ENCODE data around the gene NMNAT3. TPM values are rescaled to one million over a fixed set of nuclear protein-coding genes. Genes with fewer than 3 reads are reported as not detected.

NMNAT3 gene
- total RNA-seq, 1 donor from 2014 or later: 1.5 TPM

DNA sequence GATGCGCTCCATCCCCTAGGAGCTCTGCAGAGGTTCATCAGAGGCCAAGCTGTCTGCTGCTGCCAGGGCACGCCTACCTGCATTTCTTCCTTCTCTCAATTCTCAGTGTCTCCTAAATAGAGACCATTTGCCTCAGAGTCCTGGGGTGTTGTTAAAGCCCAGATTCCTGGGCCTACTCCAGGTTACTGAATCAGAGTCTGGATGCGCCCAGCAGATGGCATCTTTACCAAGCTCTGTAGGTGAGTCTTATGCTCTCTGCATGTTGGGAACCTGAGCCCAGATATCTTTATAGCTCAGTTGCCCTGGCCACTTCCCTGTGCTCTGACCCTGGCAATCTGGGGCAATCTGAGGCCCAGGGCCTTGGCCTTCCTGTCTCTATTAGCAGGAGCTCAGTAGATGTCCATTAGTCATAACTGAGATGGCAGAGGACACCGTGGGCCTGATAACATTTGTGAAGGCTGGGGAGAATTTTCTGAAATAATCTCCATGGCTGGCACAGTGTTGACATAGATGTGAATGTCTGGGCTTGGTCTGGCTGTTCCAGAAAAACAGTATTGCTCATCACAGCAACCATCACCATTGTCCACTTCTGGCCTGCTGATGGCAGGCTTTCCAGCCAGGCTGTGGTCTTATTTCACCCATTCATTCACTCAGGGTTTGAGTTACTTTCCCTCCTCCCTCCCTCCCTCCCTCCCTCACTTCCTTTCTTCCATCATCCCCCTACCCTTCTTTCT lies 125.0 kb downstream of the NMNAT3 start:
- ATAC-seq (peak; percentile 15), DNase-seq (ENCODE audit: low spot score) (no peak)

DNA sequence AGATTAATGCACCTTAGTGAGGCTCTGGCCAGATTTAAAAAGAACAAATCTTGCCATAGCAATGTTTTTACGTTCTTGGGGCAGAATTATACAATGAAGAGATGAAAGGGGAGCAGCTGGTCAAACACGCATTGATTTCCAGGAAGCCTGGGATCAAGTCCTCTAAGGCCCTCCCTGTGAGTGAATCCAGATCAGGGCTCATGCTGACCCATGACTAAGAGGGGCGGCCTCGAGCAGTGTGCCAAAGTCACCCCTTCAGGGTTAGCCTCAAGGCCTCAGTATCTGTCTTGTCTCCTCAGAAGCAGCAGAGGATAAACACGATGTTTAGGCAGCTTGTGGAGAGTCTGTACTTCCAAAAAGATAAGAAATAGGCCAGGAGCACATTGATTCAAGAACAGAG lies 129.0 kb downstream of the NMNAT3 start:
- ATAC-seq: peak; percentile 64
- no peak for DNase-seq (ENCODE audit: low spot score)

DNA sequence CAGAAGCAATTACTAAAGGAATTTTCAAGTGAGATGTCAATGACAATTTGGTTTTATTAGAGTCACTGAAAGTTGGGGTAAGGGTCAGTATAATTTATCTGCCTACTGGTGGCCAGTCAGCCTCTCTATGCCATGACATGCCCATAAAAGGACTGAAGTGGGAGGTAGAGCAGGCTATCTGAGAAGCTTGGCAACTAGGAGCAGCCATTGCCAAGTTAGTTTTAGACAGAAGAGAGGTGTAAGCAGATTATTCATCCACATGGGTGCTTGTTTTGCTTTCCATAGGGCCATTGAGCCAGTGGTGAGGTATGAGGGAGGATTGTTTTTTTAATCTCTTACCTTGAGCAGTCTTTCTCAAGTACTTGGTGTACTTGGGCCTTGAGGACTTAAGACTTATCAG lies 130.1 kb downstream of the NMNAT3 start:
- DNase-seq (ENCODE audit: low spot score): no peak
- no peak for ATAC-seq

DNA sequence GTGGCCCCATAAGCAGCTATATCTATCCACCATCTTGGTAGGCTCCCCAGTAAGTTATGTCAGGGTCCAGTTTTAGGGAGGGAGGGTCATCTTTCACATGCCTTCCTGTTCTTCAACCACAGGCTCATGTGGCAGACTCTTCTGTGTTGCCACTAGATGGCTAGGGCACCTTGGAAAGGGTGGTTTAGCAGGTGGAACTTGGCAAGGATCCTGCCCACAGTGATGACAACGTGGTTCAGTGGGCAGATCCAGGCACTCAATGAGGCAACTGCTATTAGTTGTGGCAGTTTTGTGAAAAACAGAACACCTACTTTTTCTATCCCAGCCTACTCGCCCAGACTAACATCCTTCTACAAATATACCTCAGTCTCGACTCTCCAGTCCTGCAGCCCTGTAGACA lies 131.0 kb downstream of the NMNAT3 start:
- DNase-seq (ENCODE audit: low spot score): no peak
- ATAC-seq: no peak

DNA sequence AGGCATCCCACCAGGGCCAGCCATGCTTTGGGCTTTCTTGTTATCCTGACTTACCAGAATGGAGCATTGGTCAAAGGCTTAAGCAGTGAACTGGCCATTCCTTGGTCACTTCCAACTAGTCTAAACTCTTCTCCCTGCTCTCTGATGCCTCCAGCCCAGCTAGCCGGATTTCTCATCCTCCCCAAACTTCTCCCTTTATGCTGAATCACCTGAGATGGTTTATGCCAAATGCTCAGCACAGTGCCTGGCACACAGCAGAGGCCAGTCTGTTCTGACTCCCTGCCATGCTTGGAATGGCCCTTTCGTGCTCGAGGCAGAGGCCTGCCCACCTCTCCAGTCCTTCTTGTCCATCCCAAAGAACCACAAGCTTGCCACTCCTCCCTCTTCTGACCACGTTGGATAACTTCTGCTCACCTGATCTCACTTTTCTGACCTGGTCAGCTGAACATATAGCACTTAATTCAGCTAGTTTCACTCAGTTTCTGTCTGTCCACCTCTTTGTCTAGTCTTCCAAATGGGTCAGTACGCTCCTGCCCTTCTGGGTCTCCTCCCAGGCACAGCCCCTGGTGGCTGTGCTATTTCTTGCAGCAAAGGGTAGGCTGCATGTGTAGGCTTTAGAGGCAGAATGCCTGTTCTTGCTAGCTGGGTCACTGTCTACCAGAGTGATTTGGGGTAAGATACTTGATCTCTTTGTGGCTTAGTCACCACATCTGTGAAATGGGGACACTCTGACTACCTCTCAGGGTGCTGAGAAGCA lies 136.1 kb downstream of the NMNAT3 start:
- DNase-seq (ENCODE audit: low spot score) (no peak), ATAC-seq (no peak)

DNA sequence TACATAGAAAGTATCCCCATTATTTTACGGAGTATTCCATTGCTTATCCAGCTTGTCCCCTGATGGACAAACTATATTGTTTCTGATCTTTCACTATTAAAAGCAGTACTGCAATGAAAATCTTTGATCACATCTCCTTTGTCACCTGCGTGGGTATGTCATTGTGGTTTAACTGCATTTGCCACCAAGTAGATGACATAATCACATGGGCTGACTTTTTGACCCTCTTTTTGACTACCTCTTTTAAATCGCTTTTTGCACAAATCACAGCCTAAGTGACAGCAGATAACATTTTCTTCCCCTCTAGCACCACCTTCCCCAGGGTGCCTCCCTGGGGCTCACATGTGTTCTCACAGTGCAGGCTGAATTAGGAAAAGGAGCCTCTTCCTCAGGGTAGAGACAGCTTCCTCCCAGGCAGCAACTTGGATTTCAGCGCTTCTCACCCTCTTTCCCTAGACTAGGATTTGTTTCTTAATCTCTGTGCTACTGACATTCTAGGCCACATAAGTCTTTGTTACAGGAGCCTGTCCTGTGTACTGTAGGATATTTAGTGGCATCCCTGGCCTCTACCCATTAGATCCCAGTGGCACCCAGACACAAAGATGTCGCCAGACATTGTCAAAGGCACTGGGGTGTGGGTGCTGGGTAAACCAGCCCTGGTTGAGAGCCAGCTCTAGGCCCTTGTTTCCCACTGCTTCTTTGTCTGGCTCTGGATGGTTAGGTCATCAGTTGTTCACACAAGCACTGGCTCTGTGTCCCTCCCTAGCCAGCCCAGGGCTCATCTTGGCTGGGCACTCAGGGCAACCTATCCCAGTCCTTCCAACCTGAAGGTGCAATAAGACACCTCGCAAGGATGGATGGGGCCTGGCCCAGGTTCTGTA lies 136.9 kb downstream of the NMNAT3 start:
- ATAC-seq: no peak
- no peak for DNase-seq (ENCODE audit: low spot score)

DNA sequence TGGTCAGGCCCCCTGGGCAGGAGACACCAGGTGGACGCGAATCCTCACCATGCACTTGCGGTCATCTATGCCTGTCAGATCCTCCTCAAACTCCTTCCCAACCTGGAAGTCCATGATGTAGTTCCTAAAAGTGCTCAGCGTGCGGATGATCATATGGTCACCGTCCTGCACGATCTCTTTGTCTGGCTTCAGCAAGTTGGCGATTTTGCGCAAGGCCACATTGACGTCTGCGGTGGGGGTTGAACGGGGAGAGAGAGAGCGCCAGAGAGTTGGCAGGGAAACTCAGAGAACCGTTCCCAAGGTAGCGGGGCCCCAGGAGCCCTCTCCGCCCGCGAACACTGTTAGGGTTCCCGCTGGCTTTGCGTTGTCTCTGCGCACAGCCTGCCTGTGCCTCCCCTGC lies 139.0 kb downstream of the NMNAT3 start:
- DNase-seq (ENCODE audit: low spot score) (peak; percentile 61), ATAC-seq (peak; percentile 41)

DNA sequence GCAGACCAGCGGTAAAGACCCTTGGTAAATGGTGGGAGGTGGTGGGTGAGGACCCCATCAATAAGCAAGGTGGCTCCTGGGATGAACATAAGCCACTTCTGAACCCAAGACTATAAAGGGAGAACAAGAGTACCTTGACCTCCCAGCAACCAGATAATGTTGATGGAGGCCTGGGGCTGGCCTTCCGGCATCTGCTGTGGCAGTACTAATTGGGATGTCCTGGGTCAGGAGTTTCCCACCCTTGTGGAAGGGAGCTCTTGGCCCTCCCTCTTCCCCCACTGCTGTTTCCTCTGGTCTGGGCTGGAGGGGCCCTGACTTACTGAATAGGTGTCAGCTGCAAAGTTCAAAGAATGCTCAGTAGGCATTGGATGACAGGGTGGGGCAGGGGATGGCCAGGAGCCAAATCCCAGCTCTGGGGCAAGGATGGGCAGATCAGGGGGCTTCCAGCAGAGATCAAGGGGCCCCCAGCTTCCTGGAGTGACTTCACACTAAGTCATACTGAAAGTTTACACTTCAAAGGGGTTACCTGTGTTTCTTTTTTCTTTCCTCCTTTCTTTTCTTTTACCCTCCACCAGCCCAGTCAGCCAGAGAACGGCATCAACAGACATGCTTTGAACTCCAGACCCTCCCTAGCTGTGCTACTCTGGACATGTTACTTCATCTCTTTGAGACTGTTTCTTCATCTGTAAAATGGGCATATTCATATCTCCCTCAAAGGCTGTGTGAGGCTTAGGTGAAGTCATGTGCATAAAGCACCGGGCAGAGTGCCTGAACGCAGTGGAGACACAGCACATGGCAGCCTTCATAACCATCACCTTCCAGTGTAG lies 139.8 kb downstream of the NMNAT3 start:
- ATAC-seq: no peak
- no peak for DNase-seq (ENCODE audit: low spot score)

DNA sequence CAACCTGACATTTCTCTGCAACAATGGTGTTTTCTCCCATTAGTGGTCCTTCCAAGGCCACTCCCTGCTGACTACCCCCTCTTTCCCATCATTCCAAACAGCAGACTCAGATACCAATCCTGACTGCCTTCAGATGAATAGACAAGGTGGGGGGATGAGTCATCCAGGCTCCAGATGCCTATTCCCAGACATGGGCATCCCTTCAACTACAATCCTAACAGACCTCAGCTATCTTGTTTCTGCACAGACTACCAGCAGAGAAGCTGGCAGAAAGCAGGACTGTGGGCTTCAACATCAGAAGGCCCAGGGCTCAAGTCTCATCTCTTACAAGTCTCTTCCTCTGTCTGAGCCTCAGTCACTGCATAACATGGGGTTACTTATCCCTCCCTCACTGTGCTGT lies 140.4 kb downstream of the NMNAT3 start:
- no peak for DNase-seq (ENCODE audit: low spot score)
- ATAC-seq: no peak

DNA sequence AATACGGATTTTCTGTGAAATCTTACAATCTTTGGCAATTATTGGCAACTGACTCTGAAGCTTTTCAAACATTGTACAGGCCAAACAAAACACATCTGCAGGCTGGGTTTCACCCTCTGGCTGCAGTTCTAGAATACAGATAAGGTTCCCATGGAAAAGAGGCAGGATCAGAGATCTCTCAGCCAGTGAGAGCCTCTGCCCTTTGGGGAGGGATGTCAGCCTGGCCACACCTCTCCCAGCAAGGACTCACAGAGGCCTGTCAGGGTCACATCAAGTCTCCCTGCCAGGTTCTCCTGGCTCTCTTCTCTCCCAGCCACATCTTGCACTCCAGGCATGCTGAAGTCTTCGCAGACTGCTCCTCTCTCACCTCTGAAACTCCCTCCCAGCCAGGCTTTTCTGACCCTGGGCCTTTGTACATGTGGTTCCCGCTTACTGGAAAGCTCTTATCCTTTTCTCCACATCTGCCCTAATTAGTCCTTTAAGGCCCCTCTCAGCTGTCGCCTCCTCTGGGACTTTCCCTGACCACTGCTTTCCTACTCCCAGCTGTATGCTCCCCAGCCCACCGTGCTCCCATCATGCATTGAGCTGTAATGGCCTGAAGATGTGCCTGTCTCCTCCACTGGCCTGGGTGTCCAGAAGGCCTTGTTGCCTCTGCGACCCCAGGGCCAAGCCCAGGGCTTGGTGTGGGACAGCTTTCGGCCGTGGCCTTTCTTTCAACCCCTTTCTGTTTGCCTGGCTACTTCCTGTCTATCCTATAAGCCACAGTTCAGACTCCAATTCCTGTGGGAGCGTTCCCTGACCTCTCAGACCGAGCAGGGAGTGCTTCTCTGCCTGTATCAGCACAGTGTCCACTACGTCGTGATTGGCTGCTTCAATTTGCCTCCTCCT lies 142.5 kb downstream of the NMNAT3 start:
- peak; percentile 81 for ATAC-seq
- DNase-seq (ENCODE audit: low spot score): peak; percentile 71

DNA sequence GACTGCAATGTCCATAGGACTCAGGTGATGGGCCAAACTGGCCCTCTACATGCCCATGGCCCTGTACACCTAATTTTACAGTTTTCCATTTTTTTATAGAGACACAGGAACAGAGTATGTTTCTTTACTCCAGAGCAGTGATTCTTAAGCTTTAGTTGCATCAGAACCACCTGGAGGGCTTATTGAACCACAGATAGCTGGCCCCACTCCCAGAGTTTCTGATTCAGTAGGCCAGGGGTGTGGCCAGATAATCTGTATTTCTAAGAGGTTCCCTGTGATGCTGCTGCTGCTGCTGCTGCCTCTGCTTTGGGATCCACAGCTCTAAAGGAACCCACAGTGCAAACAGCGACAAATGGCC lies 143.3 kb downstream of the NMNAT3 start:
- ATAC-seq (peak; percentile 68), DNase-seq (ENCODE audit: low spot score) (peak; percentile 62)

DNA sequence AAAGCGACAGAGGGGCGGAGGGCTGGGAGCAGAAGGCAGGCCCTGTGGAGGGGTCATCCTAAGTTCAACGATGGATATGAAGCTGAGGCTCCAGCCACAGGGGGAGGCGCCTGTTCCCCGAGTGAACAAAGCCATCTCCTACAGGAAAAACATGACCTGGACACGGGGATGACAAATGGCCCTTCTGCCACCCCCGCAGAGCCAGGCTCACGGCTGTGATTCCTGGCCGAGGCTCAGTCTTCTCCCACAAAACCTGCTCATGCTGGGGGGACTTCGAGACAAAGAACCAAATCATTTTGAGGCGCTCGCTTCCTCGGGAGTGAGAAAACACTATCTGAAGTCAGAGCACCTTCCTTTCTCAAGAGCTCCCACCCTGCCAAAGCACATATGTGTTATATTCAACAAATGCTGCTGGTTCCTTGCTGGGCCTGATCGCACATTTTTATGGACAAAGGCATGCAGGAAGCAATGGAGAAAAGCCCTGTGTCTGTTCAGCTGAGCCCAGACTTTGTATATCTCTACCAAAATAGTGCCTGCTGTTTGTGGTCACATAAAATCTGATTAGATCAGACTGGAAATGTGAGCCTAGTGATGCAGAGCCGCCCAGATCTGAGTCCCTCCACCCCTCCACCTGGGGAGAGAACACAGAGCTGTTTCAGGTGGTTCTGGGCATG lies 143.9 kb downstream of the NMNAT3 start:
- ATAC-seq (peak; percentile 13), DNase-seq (ENCODE audit: low spot score) (no peak)

DNA sequence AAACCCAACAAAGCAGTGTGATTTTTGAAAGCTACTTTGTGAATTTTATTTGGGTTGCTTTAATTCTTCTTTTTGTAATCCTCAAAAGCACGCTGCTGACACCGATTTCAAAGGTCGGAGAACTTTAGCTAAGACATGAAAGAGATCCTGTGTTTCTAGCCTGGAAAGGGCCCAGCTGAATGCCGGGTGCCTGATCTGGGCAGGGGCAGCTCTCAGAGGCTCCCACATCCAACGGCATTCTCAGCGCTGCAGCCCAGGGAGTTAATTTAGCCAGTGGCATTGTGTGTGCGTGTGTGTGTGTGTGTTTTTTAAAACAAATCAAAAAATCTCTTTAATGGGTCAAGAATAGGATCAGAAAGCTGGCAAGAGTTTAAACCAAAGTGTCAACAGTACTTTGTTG lies 144.8 kb downstream of the NMNAT3 start:
- ATAC-seq (no peak), DNase-seq (ENCODE audit: low spot score) (no peak)

DNA sequence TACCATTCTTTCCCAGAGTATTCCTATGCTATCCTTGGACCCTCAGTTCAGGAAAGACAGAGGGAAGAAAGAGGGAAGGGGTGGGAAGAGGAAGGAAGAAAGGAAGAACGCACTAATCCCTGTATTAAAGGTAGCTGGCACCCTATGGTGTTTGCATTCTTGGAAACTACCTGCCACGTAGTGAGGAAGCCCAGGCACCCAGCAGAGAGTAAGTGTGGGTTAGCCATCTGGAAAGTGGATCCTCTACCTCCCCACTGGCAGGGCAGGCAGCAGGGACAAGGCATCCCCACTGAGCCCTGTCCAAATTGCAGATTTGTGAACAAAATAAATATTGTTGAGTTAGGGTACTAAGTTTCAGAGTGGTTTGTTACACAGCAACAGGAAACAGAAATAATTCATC lies 147.1 kb downstream of the NMNAT3 start:
- DNase-seq (ENCODE audit: low spot score): no peak
- ATAC-seq: no peak

DNA sequence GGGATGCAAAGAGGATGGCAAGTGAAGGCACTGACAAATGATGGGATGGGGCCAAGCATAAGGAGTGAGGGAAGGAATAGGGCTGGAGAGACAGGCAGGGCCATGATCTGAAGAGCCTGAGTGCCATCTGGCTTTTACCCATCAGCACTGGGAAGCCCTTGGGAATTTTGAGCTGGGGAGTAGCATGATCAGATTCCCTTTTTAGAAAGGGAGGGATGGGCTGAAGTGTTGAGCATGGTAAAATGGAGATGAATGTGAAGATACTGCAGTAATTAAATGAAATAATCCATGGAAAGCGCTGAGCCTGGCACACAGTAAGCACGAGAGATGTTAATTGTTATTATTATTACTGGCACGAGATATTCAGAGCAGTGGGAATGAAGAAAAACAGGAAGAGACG lies 148.1 kb downstream of the NMNAT3 start:
- no peak for DNase-seq (ENCODE audit: low spot score)
- ATAC-seq: no peak

DNA sequence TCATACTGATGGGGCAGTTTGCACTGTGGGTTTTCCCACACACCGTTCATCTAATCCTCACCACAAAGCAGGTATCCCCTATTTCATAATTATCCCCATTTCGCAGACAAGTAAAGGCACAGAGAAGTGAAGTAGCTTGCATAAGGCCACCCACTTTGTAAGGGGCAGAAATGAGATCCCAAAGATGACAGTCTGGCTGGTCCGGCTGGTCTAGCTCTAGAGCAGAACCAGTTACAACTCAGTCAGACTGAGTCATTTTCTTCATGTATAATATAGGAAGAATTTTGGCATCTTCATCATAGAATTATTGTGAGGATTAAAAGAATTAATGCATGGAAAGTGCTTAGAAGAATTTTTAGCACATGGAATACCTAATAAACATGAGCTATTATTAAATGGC lies 148.8 kb downstream of the NMNAT3 start:
- ATAC-seq (no peak), DNase-seq (ENCODE audit: low spot score) (no peak)

DNA sequence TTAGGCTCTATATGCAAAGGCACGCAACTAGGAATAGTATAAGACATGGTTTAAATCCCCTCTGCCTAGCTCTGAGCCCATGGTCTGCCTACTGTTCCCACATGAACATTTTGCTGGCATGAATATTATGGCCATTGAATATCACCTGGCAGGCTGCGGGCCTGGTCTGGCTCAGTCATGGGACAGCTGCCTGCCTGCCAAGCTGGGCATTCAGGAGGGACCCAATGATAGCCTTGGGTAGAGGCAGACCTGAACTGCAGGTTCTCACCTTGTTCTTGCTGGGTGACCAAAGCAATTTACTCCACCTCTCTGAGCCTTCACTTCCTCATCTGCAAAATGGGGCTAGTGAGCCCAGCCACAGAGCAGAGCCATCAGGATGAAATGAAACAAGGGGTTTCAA lies 149.5 kb downstream of the NMNAT3 start:
- no peak for ATAC-seq
- DNase-seq (ENCODE audit: low spot score): no peak

DNA sequence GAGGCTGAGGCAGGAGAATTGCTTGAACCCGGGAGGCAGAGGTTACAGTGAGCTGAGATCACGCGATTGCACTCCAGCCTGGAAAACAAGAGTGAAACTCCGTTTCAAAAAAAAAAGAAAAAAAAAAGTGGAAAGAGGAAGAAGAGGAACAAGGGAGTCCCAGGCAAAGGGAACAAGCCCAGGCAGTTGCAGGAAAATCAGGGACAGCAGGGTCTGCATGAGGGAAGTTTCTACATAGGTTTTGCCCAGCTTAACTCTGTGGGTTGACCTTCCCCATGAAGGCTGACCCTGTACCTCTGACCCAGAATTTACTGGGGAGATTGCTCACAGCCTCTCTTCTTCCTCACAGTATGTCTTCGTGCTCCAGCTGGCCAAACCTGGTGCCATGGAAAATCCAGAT lies 150.5 kb downstream of the NMNAT3 start:
- ATAC-seq (no peak), DNase-seq (ENCODE audit: low spot score) (no peak)

DNA sequence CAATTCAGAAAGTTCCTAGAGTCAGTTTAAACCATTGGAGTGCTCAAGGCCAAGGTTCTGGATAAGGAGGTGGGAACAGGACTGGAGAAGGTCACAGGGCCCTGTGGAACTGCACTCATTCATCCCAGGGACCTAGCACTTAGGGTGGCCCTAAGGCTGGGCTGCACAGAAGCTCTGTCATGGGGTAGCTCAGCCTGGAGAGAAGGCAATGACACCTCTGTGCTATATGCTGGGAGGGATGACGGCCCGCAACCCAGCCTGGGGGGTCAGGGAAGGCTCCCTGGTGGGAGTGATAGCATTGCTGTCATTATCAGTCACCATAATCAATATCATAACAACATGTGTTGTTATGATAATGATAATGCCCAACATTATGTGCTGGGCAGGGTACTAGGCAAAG lies 151.6 kb downstream of the NMNAT3 start:
- DNase-seq (ENCODE audit: low spot score): no peak

More for the DNA sequence above, 151.6 kb downstream of the NMNAT3 start:
- no peak for ATAC-seq
